H4 (cell line): ENCODE results near the gene CAMTA1. TPM values are rescaled to one million over a fixed set of nuclear protein-coding genes. Genes with fewer than 3 reads are reported as not detected.
"Not testable (repeated sequence)": the region's sequence is repeated elsewhere in the genome, so short reads cannot be mapped to it uniquely, and the experiment has no call there.

ENCODE experiments used
- DNase-seq: peaks from one replicate; pipeline ENCODE4 v3.0.0-alpha.2; 2015; ENCODE audit warnings: low spot score
- total RNA-seq: library from RNA; depleted of rRNA; stranded (reverse); fragments of >200 nt; shearing (Covaris generic); gene quantifications from 2 replicates; pipeline ENCODE4 v1.2.3, GENCODE V29; 2014

Gene CAMTA1
- total RNA-seq, 1 experiment from 2014 or later, result 98.2 TPM

DNA sequence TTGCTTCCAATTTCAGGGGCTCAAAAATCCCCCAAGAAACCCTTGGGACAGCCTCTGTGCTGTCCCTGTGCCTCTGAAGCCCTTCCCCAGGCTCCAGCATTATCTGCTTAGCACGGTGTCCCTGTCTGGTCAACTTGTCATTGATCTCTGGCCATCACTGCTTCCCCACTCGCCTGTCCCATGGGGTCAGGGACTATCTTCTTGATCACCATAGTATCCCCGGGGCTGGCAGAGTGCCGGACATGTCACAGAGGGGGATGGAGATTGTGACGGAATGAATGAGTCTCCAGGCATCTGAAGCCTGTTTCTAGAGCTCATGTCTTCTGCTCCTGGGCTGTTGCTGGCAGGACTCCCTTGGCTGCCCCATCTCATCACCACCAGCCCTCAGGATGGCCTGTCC lies 886.4 kb downstream of the CAMTA1 start:
- no peak for DNase-seq

DNA sequence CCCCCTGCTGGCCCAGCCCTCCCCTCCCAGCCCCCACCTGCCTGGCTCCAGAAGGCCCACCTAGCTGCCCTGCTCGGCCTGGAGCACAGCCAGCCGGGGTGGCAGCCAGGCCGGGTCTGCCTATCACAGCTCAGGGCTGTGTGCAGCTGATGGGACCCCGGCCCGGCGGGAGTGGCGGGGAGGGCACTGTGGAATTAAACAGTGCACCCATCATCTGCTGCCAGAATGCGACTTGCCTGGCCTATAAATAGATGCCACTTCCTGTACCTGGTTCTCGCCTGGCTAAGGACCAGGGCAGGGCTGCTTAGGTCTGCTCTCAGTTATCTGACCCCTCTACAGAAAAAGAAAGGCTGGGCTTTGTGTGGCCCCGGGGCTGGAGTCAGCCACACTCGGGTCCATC lies 887.6 kb downstream of the CAMTA1 start:
- DNase-seq, result no peak

- no peak for DNase-seq
These were observed 889.7 kb downstream of the CAMTA1 start for GRCh38 chr1:7674972-7675371.

- no peak for DNase-seq
These were observed 890.4 kb downstream of the CAMTA1 start for GRCh38 chr1:7675431-7676273.

DNA sequence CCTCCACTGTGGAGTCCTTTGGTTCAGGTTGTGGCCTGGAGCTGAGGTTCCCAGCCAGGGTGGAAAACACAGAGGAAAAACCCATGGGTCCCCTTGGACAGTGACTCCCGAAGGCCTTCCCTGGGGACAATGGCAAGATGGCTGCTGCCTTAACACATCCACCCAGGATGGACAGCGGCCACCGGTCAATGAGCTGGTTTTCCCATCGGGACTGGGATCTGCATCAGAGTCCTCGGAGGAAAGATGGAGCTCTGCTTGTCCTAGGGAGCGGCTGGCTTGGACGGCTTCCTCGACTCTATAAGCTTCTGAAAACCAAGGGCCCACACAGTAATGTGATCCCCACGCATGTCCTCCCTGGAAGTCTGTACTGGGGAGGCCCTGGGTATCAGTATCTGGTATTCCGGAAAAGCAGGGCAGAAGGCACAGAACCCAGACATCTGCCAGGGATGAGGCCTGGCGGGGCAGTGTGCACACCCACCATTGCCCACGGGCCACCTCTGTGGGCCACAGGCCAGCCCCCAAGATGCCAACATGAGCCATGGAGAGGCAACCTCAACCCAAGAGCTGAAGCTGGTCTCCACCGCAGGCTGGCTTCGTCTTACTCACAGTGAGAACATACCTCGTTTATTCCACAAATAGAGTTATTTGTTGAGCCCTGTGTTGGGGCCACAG lies 891.2 kb downstream of the CAMTA1 start:
- DNase-seq, result no peak

GRCh38 chr1:7677111-7677510 lies 891.9 kb downstream of the CAMTA1 start:
- no peak for DNase-seq

- no peak for DNase-seq
These were observed 892.6 kb downstream of the CAMTA1 start for GRCh38 chr1:7677815-7678214.

DNA sequence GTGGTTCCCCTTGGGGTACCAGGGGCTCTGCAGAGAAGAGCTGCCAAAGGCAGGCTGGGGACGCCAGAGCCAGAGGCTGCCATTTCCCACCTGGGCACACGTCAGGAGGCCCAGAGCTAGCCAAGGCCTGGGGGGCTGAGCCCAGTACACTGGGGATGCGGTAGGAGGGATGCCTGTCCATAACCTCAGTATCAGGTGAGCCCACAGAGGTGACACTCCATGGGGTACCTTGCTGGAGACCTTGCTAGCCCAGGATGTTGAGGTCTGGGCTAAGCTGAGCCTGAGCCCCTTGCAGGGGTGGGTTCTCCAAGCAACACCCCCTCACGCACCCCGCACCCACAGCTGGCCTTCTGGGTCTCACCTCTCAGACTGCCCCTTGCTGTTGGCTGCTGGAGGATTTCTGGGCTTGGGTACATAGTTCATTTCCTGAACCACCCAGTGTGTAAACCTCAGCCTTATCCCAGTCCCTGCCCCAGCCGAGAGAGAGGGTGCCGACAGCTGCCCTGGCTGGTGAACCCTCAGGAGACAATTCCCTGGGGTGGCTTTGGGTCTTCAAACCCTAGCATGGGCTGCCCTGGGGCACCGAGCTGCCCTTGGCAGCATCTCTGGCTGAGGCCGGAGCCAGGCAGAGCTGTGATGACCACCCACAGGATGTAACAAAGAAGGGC lies 893.4 kb downstream of the CAMTA1 start:
- DNase-seq, result no peak

DNA sequence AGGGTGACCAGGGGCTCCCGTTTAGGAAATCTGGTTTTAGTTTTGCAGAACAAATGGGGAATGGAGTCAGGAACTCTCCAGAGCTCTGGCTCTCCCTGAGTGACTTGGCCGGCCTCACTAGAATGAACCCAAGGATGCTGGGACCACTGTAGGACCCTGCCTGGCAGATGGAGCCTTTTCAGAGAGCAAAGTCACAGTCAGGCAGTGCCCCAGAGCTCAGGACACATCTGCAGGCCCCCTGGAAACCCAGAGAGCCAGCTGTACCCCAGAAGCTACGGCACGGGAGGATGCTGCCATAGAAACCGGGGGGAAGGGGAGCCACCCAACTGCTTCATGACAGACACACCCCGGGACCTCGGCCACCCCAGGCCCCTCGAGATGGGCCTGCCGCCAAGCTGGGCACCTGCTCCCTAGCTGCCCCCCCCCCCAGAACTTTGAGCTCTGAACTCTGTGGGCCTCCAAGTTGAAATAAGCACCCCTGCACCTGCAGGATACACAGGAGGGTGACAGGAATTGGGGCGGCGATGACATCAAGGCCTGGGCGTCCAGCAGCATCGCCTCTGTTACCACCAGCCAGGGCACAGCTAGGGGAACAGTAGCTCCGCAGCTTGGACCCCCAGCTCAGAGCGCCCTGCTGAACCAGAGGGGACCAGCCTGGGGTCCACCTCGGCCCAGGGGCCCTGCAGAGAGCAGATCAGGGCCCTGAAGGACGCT lies 894.1 kb downstream of the CAMTA1 start:
- no peak for DNase-seq

DNA sequence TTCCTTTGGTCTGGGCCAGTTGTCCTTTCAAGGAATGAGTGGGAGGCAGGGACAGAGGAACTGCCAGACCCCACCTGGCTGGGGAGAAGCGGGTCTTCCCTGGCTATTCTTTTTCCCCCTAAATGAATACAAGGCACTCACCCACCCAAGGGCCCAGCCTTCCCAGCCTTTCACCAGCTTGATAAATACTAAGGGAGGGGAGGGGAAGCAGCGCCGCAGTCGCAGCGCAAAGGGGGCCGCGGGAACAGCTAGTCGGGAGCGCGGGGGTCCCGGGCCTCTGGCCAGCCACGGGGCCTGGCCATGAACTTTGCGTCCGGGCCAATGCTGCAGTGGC lies 894.6 kb downstream of the CAMTA1 start:
- DNase-seq, result no peak

- peak; percentile 11 for DNase-seq
These were observed 895.1 kb downstream of the CAMTA1 start for GRCh38 chr1:7680207-7680954.

GRCh38 chr1:7680955-7681268 lies 895.7 kb downstream of the CAMTA1 start:
- no peak for DNase-seq

DNA sequence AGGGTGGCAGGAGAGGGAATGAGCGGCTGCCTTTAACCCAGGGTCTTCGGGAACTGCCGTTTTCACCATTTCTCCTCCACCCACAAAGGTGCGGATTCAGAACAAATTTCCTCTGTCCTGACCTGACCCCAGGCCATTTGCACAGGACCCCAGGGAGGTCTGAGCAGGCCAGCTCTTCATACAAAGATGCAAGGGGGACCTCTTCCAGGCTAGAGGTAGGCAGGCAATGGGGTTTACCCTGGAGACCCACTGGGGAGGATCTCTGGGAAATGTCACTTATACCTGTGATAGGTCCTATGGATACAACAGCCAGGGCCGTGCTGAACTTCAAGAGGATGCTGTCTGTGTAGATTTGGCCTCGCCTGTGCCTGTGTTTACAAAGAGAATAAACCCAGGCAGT lies 896.1 kb downstream of the CAMTA1 start:
- DNase-seq, result no peak

DNA sequence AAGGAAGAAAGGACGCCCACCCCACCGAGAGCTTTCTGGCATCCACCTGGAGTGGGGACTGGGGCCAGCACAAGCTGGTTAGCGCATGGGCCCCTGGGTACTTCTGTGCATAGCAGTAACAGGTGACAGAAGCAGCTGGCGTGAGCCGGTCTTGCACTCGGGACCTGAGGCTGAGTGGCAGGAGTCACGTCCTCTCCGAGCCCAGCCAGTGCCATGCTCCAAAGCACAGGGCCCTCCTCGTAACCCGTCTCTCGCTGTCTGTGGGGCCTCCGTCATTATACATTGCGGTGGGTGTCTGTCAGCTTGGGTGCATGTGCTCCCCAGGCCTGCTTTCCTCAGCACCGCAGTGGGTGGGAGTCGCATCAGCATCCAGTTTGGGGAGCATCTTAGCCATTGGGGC lies 898.3 kb downstream of the CAMTA1 start:
- DNase-seq, result no peak

DNA sequence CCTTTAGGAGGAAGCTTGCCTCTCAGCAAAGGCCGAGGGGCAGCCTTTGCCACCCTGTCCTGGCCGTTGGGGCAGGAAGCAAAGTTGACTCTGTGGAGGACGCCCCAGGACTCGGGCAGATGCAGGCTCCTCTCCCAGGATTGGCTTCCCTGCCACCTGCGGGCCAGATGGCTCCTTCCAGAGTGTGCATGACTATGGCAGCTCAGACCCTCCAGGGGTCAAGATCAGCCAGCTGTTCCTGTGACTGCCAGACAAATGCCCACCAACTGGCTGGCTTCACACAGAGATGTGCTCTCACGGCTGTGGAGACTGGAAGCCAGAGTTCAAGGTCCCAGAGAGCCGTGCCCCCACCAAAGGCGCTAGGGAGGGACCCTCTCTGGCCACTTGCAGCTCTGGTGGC lies 898.9 kb downstream of the CAMTA1 start:
- no peak for DNase-seq

- no peak for DNase-seq
These were observed 899.8 kb downstream of the CAMTA1 start for GRCh38 chr1:7684861-7685635.

GRCh38 chr1:7686301-7686850 lies 901.1 kb downstream of the CAMTA1 start:
- no peak for DNase-seq

GRCh38 chr1:7687411-7687810 lies 902.2 kb downstream of the CAMTA1 start:
- no peak for DNase-seq

GRCh38 chr1:7688659-7689058 lies 903.4 kb downstream of the CAMTA1 start:
- no peak for DNase-seq

DNA sequence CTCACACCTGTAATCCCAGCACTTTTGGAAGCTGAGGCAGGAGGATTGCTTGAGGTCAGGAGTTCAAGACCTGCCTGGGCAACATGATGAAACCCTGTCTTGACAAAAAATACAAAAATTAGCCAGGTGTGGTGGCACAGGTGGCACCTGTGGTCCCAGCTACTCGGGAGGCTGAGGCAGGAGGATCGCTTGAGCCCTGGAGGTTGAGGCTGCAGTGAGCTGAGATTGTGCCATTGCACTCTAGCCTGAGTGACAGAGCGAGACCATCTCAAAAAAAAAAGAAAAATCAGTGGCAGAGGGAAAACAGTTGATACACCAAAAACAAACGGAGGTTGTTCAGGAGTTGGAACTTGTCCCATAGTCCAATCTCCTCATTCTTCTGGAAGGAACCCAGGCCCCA lies 904.1 kb downstream of the CAMTA1 start:
- DNase-seq, result not testable (repeated sequence)

DNA sequence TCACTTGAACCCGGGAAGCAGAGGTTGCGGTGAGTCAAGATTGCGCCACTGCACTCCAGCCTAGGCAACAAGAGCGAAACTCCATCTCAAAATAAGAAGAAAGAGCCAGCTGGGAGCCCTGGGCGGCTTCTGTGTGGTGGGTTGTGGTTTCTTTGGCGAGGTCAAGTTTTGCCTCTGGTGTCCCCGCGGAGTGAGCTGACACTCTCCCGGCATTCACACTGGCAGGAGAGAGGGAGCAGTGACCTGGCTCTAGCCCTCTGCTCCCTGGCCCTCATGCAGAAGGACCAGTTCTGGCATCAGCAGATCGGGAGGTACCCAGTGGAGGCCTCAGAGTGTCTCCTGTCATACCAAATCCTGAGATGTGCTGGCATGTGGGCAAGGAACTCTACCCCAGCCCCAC lies 904.8 kb downstream of the CAMTA1 start:
- DNase-seq, result no peak
